ENCODE measurements around the gene SNAP47. TPM values are rescaled to one million over a fixed set of nuclear protein-coding genes. Genes with fewer than 3 reads are reported as not detected.

SNAP47 gene
- total and polyA plus RNA-seq, 2 donors (not counting 3 experiments of a cell fraction or from before 2014, with no cell fraction given), result 24.0 to 32.7 TPM

GRCh38 chr1:227758366-227758765 is 23.1 kb downstream of the SNAP47 start:
- CTCF ChIA-PET, result interaction anchor here (0.8 to 1.8 kb wide), 4 partner anchors 28 to 277 kb away, joined by 3 to 4 read pairs (median 4); partner anchors contain the start of gene WNT9A
- no peaks in the 10 kb centered on the region for H3K27me3 ChIP-seq (ENCODE audit: control insufficient read depth in 2 of 2, insufficient read depth in 2 of 2, low read length in 2 of 2)
- no peaks in the 10 kb centered on the region for H4K20me1 ChIP-seq (replicated peaks; ENCODE audit: control insufficient read depth, extremely low read depth, insufficient read depth, low read length)
- H3K9me1 ChIP-seq (replicated peaks; ENCODE audit: control insufficient read depth, extremely low read depth, insufficient read depth, low read length), result no peaks in the 10 kb centered on the region
- BruUV-seq (replicated peaks), result no TSS peak
- no peaks in the 10 kb centered on the region for H3K79me2 ChIP-seq (ENCODE audit: control insufficient read depth, insufficient read depth, low read length)
- dilution Hi-C loops (cut with MboI; ENCODE audit: extremely low pct_ligation_motif_present, low sequenced_read_pairs) (no loop called here), intact Hi-C loops (cut with micrococcal nuclease) (no loop called here)
- no peak overlapping the region for H3K4me2 ChIP-seq (ENCODE audit: insufficient read depth, low read length)
- TF ChIP-seq CTCF (IDR thresholded peaks at IDR 0.05; ENCODE audit: extremely low read depth in 1 of 2, insufficient read depth in 1 of 2, low read depth in 1 of 2, low read length in 2 of 2) (no peak), MAX (IDR thresholded peaks at IDR 0.05; ENCODE audit: insufficient read depth, insufficient read length) (no peak), EZH2 (IDR thresholded peaks at IDR 0.05; ENCODE audit: borderline replicate concordance, low read depth, low read length, severe bottlenecking) (no peak), MYC (IDR thresholded peaks at IDR 0.05; ENCODE audit: low read depth, low read length) (no peak), JUN (IDR thresholded peaks at IDR 0.05; ENCODE audit: borderline replicate concordance, insufficient read depth, insufficient read length, low read depth) (no peak), FOS (IDR thresholded peaks at IDR 0.05; ENCODE audit: borderline replicate concordance, insufficient read depth, low read length) (no peak), GATA2 (IDR thresholded peaks at IDR 0.05; ENCODE audit: insufficient read depth, insufficient read length, low read depth, low read length) (no peak), POLR2A (IDR thresholded peaks at IDR 0.05; ENCODE audit: low read depth, low read length) (no peak), POLR2AphosphoS5 (IDR thresholded peaks at IDR 0.05; ENCODE audit: insufficient read depth, low read depth, low read length) (no peak)
- FAIRE-seq (no peak), DNase-seq (ENCODE audit: low read depth, low spot score) (no peak)
- H3K4me3 ChIP-seq (replicated peaks in 1 of 3; ENCODE audit: insufficient read depth in 1 of 3, low read depth in 1 of 3, low read length in 3 of 3), result no peak overlapping the region
- H3K36me3 ChIP-seq (ENCODE audit: control insufficient read depth in 2 of 2, extremely low read depth in 1 of 2, insufficient read depth in 2 of 2, low read length in 2 of 2), result peaks cover 5 to 20% of the 10 kb centered on the region in 2 experiments
- no peak overlapping the region for H2AFZ ChIP-seq (ENCODE audit: low read depth, low read length)
- POLR2A ChIA-PET, result no interaction called here
- peaks cover 8% of the 10 kb centered on the region for H3K4me1 ChIP-seq (ENCODE audit: control insufficient read depth, extremely low read depth, insufficient read depth, low read length)
- no peak overlapping the region for H3K27ac ChIP-seq (ENCODE audit: insufficient read depth, low read depth, low read length)
- no peaks in the 10 kb centered on the region for H3K9me3 ChIP-seq (replicated peaks; ENCODE audit: control insufficient read depth, insufficient read depth, low read length)
- H3K9ac ChIP-seq (replicated peaks; ENCODE audit: extremely low read depth, insufficient read depth, low read length), result no peak overlapping the region

Data from endothelial cell of umbilical vein (primary cell).